OCI-LY7 (cell line): ENCODE data around the gene S100A4.
"Not testable (repeated sequence)": the region's sequence is repeated elsewhere in the genome, so short reads cannot be mapped to it uniquely, and the experiment has no call there.

Source experiments
- CTCF ChIP-seq: fragments of 200-600 bp; sonication (generic); conservative IDR thresholded peaks from 2 replicates; pipeline ENCODE4 v1.5.1; 2014; ENCODE audit warnings: mild to moderate bottlenecking, antibody characterized with exemption, low read length, moderate library complexity, mixed read lengths
- EZH2phosphoT487 ChIP-seq: fragments of 200-600 bp; sonication (generic); IDR thresholded peaks from 2 replicates; pipeline ENCODE4 v1.6.1; 2018; ENCODE audit warnings: low read depth, borderline replicate concordance, mild to moderate bottlenecking, mixed run types, antibody characterized with exemption, low read length, moderate library complexity, mixed read lengths

DNA sequence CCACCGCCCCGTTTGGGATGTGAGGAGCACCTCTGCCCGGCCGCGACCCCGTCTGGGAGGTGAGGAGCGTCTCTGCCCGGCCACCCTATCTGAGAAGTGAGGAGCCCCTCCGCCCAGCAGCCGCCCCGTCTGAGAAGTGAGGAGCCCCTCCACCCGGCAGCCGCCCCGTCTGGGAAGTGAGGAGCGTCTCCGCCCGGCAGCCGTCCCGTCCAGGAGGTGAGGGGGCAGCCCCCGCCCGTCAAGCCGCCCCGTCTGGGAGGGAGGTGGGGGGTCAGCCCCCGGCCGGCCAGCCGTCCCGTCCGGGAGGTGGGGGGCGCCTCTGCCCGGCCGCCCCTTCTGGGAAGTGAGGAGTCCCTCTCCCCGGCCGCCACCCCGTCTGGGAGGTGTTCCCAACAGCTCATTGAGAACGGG is 29.5 kb upstream of the S100A4 start:
- not testable (repeated sequence) for TF ChIP-seq CTCF, EZH2phosphoT487
